GM21447 (cell line): Measurements from ENCODE around the gene NRSN1.
"Not testable (repeated sequence)": the region's sequence is repeated elsewhere in the genome, so short reads cannot be mapped to it uniquely, and the experiment has no call there.

Experiments
- ATAC-seq: cut with Tn5 transposase; IDR thresholded peaks from one replicate; pipeline ENCODE4 v1.9.1; 2021; ENCODE audit not compliant: unreplicated experiment

NRSN1 gene

DNA sequence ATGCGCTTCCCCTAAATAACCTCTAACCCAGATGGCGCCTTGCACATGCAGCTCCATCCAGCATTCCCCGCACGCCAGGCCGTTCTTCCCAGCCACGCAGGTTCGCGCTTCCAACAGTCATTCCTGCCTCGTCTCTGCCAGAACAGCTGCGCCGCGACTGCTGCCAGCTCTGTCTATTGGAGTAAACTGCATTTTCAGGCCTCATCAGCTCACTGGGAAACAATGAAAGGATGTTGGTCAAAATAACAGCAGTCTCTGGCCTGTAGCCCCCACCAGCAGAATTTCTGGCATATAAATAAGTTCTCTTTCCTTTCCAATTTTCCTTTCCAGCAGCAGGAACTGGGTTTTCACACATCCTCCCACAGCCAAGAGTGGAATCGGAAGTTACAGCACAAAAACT, 14.6 kb downstream of the NRSN1 start:
- ATAC-seq = no peak

GRCh38 chr6:24142733-24143132, 16.7 kb downstream of the NRSN1 start:
- ATAC-seq = not testable (repeated sequence)

- no peak for ATAC-seq
Observed at GRCh38 chr6:24145690-24146131, 19.7 kb downstream of the NRSN1 start.

DNA sequence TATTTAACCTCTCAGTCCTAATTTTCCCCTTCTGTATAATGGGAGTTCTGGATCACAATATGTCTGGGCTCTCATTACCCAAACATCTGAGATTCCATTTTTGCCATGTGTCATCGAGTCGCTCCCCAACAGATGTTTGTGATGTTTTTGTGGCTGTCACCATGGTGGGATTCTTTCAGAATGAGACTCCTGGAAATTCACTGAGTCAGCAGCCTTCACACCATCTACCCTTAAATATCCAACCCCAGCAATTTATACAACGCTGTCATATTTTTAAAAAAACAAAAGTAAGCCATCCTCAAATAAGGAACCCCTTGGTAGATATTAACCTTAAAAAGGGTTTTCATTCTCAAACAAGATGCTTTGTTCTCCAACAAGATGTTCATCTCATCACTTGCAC, 20.9 kb downstream of the NRSN1 start:
- ATAC-seq = no peak

- ATAC-seq = no peak
Observed at GRCh38 chr6:24147511-24148153, 21.6 kb downstream of the NRSN1 start.

DNA sequence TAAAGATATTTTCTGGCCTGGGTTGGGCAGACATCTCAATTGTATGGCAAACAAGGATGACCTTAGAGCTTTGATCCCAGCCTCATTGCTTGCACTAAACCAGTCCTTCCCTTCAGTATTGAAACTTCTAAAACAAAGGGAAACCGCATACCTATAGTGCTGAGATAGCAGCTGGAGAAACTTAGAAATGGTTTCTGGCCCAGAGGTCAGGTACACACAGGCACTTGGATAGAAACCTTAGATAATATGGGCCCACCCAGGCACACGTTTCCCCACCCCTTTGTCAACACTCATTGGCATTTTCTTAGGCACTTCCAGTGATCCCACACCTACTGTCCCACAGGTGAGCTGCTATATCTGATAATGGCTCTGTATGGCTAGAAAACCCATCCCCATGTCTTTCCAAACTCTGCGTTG, 22.1 kb downstream of the NRSN1 start:
- ATAC-seq = no peak

GRCh38 chr6:24148684-24149083, 22.7 kb downstream of the NRSN1 start:
- ATAC-seq = no peak

DNA sequence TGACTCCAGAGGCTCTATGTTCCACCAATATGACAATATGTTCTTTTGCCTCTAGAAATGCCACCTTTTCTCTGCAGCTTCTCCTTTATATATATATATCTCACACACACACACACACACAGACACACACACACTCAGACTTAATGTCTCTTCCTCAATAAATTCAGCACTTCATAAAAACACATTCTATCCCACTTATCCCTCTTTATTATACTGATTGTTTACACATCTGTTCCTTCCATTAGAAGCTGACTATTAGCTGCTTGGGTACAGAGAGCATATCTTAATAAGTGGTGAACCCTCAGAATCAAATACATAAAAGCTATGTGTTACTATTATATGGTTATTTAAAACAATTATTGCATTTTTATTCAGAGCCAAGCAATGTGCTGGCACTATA, 23.3 kb downstream of the NRSN1 start:
- no peak for ATAC-seq

GRCh38 chr6:24149836-24150235, 23.8 kb downstream of the NRSN1 start:
- no peak for ATAC-seq

DNA sequence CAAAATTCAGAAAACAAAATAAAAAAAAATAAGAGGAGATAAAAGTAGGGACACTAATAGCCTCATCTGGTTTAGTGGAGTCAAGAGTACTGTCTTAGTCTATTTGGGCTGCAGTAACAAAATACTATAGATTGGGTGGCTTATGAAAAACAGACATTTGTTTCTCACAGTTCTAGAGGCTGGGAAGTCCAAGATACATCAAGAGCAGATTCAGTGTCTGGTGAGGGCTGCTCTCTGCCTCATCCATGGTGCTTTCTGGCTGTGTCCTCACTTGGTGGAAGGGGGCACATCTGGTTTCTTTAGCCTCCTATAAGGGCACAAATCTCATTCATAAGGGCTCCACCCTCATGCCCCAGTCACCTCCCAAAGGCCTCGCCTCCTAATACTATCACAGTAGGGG, 26.0 kb downstream of the NRSN1 start:
- no peak for ATAC-seq

DNA sequence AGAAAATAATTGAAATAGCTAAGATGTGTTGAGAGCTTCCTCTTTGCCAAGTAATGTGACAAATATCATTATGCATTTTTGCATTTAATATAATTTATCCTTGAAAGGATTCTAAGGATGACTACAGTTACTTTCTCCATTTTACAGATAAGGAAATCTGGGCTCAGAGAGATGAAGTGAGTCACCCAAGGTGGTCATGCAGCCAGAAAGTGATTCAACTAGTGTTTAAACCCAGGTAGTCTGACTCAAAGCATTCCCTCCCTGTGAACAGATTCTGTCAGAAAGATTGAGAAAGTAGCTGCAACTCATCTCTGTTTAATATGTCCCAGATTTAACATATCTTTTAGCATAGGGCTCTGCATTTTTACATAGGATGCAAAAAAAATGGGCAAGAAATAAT, 28.1 kb downstream of the NRSN1 start:
- ATAC-seq = no peak

- ATAC-seq = no peak
Observed at GRCh38 chr6:24157886-24158285, 31.9 kb downstream of the NRSN1 start.

DNA sequence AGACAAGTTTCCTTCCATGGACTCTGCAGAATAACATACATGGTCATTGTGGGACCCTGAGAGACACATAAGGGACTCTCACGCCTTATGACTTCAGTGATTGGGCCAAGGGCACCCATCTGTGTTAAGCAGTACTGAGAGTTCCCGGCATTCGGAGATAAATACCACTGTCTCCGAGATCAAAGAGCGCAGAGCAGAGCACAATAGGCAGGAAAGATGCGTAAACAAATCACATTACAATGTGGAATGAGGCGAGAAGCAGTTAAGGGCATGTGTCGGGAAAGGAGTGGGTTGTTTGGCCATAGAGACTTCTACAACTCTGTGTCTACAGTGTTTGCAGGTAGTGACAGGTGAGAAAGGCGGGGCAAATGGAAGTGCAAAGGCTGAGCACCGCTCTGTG, 57.6 kb downstream of the NRSN1 start:
- ATAC-seq = no peak

- no peak for ATAC-seq
Observed at GRCh38 chr6:24186349-24186748, 60.3 kb downstream of the NRSN1 start.

GRCh38 chr6:24187965-24188577, 62.1 kb downstream of the NRSN1 start:
- no peak for ATAC-seq

GRCh38 chr6:24188578-24189080, 62.6 kb downstream of the NRSN1 start:
- ATAC-seq = no peak

- ATAC-seq = no peak
Observed at GRCh38 chr6:24191346-24191745, 65.3 kb downstream of the NRSN1 start.

DNA sequence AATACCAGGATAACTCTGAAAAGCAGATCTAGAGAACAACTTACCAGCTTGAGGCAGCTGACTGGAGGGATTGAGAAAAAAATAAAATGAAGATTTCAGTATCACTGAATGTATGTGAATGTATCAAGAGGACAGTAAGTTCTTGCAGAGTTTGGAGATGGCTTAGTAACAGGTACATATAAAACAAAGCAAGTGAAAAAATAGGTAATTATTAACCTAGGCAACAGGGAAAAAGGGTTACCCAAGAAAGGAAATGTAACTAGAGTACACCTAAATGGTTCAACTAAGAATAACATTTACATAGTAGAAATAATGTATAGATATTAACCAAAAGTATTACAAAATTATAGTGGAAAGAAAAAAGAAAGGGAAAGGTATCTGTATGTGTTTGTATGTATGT, 67.3 kb downstream of the NRSN1 start:
- ATAC-seq = no peak

DNA sequence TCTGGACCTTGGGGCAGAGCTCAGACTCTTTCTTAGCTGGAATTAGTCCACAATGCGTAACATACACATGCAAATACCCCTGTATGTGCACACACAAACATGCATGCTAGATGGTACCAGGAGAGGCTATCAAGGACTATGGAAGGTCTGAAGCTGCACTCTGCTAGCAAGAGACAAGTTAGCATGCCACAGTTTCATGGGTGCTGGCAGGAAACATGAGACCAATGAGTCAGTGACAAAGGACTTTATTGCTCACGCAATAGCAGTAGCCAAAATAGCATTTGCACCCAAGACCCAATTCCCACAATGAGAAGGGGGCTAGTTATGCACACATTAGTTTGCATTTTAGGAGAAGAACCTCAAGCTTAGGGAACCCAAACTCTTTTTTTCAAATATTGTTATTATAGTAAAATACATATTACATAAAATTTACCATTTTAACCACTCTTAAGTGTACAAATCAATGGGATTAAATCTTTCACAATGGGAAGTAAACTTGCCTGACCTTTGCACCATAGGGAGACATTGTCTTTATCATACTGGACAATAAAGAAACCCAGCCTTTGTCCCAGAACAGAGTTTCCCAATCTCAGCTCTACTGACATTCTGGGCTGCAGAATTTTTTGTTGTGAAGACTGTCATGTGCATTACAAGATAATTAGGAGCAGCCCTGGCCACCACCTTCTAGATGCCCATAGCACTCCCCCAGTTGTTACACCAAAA, 69.1 kb downstream of the NRSN1 start:
- ATAC-seq = no peak

- no peak for ATAC-seq
Observed at GRCh38 chr6:24195836-24196597, 70.0 kb downstream of the NRSN1 start.
